Bone marrow (tissue), 2 donors: ENCODE results near the gene RRAGB.
"Not testable (repeated sequence)": the region's sequence is repeated elsewhere in the genome, so short reads cannot be mapped to it uniquely, and the experiment has no call there.

ENCODE experiments used
- DNase-seq, 2 donors: peaks; one replicate each; lab custom pipeline; 2025; lab: John Stamatoyannopoulos, UW

Gene RRAGB, protein sequence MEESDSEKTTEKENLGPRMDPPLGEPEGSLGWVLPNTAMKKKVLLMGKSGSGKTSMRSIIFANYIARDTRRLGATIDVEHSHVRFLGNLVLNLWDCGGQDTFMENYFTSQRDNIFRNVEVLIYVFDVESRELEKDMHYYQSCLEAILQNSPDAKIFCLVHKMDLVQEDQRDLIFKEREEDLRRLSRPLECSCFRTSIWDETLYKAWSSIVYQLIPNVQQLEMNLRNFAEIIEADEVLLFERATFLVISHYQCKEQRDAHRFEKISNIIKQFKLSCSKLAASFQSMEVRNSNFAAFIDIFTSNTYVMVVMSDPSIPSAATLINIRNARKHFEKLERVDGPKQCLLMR

GRCh38 chrX:55717521-55718497 is at the start of gene RRAGB:
TSS of gene RRAGB (plus strand) at chrX:55717749. CDS start at chrX:55718328, 579 bp downstream.
- peak; percentile 80 to 91 for DNase-seq

DNA sequence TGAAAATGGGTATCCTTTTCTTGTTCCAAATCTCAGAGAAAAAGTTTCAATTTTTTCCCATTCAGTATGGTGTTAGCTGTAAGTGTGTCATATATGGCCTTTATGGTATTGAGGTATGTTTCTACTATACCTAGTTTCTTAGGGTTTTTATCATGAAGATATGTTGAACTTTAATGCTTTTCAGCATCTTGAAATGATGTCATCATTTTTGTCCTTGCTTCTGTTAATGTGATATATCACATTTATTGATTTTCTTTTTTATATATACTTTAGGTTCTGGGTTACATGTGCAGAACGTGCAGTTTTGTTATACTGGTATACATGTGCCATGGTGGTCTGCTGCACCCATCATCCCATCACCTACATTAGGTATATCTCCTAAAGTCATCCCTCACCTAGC is 49.5 kb upstream of the RRAGB start:
- no peak for DNase-seq

DNA sequence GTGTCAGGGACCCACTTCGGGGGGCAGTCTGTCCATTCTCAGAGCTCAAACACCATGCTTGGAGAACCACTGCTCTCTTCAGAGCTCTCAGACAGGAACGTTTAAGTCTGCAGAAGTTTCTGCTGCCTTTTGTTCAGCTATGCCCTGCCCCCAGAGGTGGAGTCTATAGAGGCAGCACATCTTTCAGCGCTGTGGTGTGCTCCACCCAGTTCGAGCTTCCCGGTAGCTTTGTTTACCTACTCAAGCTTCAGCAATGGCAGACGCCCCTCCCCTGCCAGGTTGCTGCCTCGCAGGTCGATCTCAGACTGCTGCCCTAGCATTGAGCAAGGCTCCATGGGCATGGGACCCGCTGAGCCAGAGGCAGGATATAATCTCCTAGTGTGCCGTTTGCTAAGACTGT is 29.0 kb upstream of the RRAGB start:
- DNase-seq = not testable (repeated sequence)

DNA sequence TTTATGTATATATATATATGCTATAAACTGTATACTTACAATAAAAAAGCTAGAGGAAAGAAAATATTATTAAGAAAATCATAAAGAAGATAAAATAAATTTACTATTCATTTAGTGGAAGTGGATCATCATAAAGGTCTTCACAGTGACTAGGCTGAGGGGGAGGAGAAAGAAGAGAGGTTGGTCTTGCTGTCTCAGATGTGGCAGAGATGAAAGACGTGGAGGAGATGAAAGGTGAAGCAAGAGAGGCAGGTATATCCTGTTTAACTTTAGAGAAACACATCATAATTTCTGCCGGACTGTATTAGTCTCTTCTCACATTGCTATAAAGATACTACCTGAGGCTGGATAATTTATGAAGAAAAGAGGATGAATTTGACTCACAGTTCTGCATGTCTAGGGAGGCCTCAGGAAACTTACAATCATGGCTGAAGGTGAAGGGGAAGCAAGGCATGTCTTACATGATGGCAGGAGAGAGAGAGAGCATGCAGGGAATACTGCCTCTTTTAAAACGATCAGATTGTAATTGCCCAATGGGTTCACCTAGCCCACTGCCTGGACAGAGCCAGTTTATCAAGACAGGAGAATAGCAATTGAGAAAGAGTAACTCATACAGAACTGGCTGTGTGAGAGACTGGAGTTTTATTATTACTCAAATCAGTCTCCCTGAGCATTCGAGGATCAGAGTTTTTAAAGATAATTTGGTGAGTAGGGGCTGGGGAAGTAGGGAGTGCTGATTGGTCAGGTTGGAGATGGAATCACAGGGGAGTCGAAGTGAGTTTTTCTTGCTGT is 22.1 kb upstream of the RRAGB start:
- no peak for DNase-seq

DNA sequence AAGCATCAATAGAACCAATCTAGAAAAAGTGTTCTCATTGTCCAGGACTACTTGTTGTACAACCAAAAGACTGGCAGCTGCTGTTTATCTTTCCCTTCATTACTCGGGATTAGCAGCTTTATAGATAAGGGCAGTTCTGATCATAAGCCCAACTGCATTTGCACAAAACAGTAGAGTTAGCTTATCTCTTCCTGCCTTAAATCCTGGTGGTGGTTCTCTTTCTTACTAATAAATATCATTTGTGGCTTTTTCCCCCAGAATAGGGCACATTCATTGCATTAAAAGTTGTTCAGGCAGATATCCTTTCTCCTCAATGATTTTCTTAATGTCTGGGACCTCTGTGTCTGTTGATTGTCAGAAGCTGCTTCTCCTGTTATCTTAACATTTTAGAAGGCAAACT is 20.2 kb upstream of the RRAGB start:
- DNase-seq = no peak

DNA sequence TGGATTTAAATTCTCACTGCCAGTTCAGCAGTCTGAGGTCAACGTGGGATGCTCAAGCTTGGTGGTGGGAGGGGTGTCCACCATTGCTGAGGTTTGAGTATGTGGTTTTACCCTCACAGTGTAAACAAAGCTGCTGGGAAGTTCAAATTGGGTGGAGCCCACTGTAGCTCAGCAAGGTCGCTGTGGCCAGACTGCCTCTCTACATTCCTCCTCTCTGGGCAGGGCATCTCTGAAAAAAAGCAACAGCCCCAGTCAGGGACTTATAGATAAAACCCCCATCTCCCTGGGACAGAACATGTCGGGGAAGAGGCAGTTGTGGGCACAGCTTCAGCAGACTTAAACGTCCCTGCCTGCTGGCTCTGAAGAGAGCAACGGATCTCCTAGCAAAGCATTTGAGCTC is 14.9 kb upstream of the RRAGB start:
- DNase-seq = no peak

DNA sequence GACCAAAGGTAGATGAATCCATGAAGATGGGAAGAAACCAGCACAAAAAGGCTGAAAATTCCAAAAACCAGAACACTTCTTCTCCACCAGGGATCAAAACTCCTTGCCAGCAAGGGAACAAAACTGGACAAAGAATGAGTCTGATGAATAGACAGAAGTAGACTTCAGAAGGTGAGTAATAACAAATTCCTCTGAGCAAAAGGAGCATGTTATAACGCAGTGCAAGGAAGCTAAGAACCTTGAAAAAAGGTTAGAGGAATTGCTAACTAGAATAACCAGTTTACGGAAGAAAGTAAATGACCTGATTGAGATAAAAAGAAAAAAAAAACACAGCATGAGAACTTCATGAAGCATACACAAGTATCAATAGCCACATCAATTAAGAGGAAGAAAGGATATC is 14.1 kb upstream of the RRAGB start:
- DNase-seq = not testable (repeated sequence)

DNA sequence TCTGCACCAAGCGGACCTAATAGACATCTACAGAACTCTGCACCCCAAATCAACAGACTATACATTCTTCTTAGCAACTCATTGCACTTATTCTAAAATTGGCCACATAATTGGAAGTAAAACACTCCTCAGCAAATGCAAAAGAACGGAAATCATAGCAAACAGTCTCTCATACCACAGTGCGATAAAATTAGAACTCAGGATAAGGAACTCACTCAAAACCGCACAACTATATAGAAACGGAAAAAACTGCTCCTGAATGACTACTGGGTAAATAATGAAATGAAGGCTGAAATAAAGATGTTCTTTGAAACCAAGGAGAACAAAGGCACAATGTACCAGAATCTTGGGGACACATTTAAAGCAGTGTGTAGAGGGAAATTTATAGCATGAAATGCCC is 12.5 kb upstream of the RRAGB start:
- DNase-seq = peak in 1 of 2 donors; percentile 43

DNA sequence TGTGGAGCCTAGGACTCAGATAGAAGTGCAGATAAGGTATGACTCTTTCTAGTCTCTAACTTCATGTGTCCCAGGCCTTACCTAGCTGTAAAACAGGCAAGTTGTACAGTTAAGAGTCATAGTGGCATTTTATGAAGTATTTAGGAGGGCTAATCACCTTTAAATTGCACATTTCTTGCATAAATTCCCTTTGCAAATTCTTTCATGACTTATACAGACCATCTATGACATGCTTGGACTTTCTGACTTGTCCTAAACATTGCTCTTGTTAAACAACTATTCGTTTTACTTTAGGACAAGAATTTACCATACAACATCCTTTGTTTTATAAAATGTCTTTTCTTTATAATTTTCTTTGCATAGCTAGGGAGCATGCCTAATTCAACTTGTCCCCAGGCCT is 7.8 kb upstream of the RRAGB start:
- no peak for DNase-seq

- peak in 1 of 2 donors; percentile 10 for DNase-seq
These were observed 6.8 kb upstream of the RRAGB start for GRCh38 chrX:55710701-55711100.

GRCh38 chrX:55713631-55714030 is 3.9 kb upstream of the RRAGB start:
- no peak for DNase-seq

DNA sequence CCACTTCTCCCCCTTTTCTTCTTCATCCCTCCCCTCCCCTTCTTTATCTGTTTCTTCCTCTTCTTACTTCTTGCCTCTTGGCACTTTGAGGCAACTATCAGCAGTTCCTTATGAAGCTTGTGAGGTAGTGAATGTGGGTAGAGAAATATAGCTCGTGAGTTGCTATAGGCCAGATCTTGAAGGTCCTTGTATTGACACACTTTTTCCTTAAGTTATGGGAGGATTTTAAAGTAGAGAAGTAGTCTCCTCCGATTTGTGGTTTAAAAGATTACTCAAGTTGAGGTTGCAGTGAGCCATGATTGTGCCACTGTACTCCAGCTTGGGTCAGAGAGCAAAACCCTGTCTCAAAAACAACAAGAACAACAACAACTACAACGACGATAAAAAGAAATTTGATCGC is 3.4 kb upstream of the RRAGB start:
- DNase-seq = no peak

GRCh38 chrX:55715847-55716246 is 1.7 kb upstream of the RRAGB start:
- DNase-seq = no peak

DNA sequence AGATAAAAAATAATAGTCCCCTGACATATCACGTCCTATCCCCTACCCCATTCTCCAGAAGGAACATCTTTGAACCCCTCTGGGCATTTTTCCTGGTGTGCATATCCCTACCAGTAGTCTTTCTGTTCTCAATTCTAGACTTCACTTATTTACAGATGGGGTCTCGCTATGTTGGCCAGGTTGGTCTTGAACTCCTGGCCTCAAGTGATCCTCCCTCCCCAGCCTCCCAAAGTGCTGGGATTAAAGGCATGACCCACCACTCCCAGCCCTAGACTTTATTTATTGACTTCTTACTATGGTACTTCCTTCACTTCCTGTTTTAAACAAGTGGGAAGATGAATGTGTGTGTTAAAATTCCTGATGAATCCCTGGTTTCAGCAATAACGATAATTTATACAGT is 612 bp upstream of the RRAGB start:
- DNase-seq = no peak

DNA sequence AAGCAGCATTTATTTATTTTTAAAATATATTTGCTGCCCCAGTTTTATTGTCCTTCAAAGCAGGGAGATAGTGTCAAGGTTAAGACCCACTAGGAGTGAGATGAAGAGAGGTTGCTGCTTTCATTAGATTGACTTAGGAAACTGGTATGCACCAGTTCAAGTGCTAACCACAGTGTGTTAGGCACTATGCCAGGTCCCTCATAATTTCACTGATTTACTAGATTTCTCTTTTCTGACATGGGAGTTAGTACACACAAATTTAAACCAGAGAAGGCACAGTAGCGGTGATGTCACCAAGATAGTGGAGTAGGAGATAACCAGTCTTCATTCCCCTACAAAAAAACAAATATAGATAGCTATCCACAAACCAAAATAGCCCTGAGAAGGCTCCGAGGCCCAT is 14.3 kb downstream of the RRAGB start:
- DNase-seq = no peak

DNA sequence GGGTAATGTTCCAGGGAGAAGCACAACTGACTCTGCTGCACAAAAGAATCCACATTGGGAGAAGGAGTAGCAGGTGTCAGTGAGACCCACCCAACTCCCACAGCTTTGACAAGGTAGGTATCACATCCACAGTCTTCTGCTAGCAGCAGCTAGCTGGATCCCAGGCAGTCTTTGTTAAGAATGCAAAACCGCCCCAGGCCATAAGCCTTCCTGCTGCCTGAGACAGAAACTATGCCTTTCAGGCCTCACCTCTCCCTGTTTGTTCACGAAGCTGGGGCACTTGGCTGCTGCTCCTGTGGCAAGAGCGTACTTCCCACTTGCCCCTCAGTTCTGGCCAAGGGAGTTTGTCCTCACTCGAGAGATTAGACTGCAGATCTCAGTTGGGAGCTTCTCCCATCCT is 21.4 kb downstream of the RRAGB start:
- DNase-seq = no peak

- no peak for DNase-seq
These were observed 25.1 kb downstream of the RRAGB start for GRCh38 chrX:55742649-55743048.

- not testable (repeated sequence) for DNase-seq
These were observed 30.9 kb downstream of the RRAGB start for GRCh38 chrX:55748463-55748862.

DNA sequence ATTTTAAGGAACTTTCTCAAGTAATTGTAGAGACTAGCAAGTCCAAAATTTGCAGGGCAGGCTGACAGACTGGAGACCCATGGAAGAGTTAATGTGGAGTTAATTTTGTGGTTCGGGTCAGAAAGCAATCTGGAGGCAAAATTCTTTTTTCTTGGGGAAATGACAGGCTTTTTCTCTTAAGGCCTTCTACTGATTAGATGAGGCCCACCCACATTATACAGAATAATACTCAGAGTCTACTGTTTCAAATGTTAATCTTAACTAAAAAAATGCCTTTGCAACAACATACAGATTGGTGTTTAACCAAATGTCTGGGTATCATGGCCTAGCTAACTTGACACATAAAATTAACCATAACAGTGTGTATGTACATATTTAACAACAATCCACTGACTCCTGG is 32.7 kb downstream of the RRAGB start:
- DNase-seq = no peak

DNA sequence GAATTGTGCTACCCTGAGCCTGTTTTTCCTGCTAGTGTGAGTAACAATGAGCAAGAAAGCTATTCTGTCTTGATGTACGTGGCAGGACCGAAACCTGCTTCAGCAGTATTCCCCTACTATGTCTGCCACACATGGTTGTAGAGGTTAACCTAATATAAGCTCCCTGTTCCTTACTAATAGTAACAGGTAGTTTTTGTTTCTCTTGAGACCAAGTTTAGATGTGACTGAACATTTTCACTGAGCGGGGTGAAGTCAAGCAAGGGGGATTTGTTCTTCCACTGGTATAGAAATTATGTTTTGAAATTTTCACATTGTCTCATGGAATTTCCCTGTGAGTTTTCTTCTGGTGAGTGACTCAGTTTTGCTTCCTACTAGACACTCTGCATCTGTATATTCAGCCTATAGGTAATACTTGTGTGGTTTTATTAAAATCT is 37.3 kb downstream of the RRAGB start:
- DNase-seq = no peak

DNA sequence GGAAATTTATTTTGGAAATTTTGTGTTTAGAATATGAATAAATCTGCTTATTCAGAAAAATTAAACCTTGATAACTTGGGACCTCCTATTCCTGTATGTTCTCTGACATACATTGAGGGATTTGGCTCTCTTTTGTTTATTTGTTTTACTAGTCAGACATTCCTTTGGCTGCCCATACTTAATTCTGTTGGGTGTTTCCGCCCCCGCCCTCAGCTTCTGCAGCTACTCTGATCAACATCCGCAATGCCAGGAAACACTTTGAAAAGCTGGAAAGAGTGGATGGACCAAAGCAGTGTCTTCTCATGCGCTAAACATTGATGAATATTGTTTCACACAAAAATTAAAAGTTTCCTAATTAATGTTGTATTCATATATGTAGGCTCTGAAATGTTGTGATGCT is 40.5 kb downstream of the RRAGB start:
- DNase-seq = no peak

GRCh38 chrX:55759478-55759877 is 41.9 kb downstream of the RRAGB start:
- DNase-seq = no peak
